ENCODE results near the gene IPPK. TPM values are rescaled to one million over a fixed set of nuclear protein-coding genes. Genes with fewer than 3 reads are reported as not detected.

Gene IPPK
- total and polyA plus RNA-seq, 2 of the 4 experiments (the other 2 are of a cell fraction) = 25.1 to 26.8 TPM

- Histone ChIP-seq H2AFZ (replicated peaks; ENCODE audit: low read length, poor library complexity) (no peak overlapping the region), H3K18ac (ENCODE audit: low read depth, low read length) (no peak overlapping the region), H3K79me1 (ENCODE audit: low read depth in 1 of 2, low read length in 2 of 2) (no peaks in the 10 kb centered on the region), H2BK15ac (ENCODE audit: low read depth, low read length) (no peak overlapping the region), H3K14ac (replicated peaks; ENCODE audit: low read depth, low read length) (no peak overlapping the region), H4K91ac (ENCODE audit: insufficient read depth, low read depth, low read length) (no peak overlapping the region), H4K20me1 (ENCODE audit: insufficient read depth, low read length) (no peaks in the 10 kb centered on the region), H3K4me2 (ENCODE audit: low read depth, low read length) (no peak overlapping the region), H2BK20ac (ENCODE audit: low read depth, low read length) (no peak overlapping the region), H3K4me3 (ENCODE audit: insufficient read depth, low read depth, low read length) (no peak overlapping the region), H3K23ac (ENCODE audit: low read depth, low read length) (no peak overlapping the region), H2AK9ac (replicated peaks; ENCODE audit: low read depth, low read length, poor library complexity) (no peak overlapping the region), H2BK120ac (ENCODE audit: low read depth, low read length) (no peak overlapping the region), H3K56ac (ENCODE audit: extremely low read depth, insufficient read depth, low read length) (no peak overlapping the region), H3K9me3 (ENCODE audit: control insufficient read depth, insufficient read depth, low read length) (no peaks in the 10 kb centered on the region), H3K27ac (ENCODE audit: insufficient read depth, low read length) (no peak overlapping the region), H4K8ac (ENCODE audit: low read depth in 2 of 2, low read length in 2 of 2) (no peak overlapping the region), H3K4ac (ENCODE audit: low read depth, low read length) (no peak overlapping the region), H3K9ac (ENCODE audit: low read depth, low read length) (no peak overlapping the region), H2BK5ac (ENCODE audit: low read depth, low read length, poor library complexity, severe bottlenecking) (no peak overlapping the region), H3K36me3 (ENCODE audit: control insufficient read depth, insufficient read depth, low read length) (peaks cover 11% of the 10 kb centered on the region), H4K5ac (ENCODE audit: low read depth, low read length) (no peak overlapping the region), H3K9me1 (ENCODE audit: insufficient read depth, low read length) (no peaks in the 10 kb centered on the region), H3K27me3 (ENCODE audit: control insufficient read depth, insufficient read depth, low read length) (no peaks in the 10 kb centered on the region), H3K4me1 (ENCODE audit: control insufficient read depth, insufficient read depth, low read length) (no peaks in the 10 kb centered on the region), H2AK5ac (ENCODE audit: low read depth, low read length) (no peak overlapping the region)
- no TSS peak for BruUV-seq (replicated peaks)
- no peak for DNase-seq
- ATAC-seq (ENCODE audit: low read depth) = no peak; the same call in 1 of the 2 replicates
- TF ChIP-seq POLR2A (IDR thresholded peaks at IDR 0.05; ENCODE audit: low read depth, low read length) (no peak), MAFK (IDR thresholded peaks at IDR 0.05; ENCODE audit: low read depth, low read length) (no peak), CEBPB (IDR thresholded peaks at IDR 0.05; ENCODE audit: low read depth, low read length) (no peak), SMC3 (IDR thresholded peaks at IDR 0.05; ENCODE audit: low read depth, low read length) (no peak), MAZ (IDR thresholded peaks at IDR 0.05; ENCODE audit: borderline replicate concordance, low read depth, low read length) (no peak), FOS (IDR thresholded peaks at IDR 0.05; ENCODE audit: low read depth, low read length) (no peak), RCOR1 (IDR thresholded peaks at IDR 0.05; ENCODE audit: insufficient replicate concordance, low read length) (no peak), CTCF (conservative IDR thresholded peaks at IDR 0.05; ENCODE audit: low read depth, low read length) (no peak), BHLHE40 (IDR thresholded peaks at IDR 0.05; ENCODE audit: low read depth, low read length) (no peak), MXI1 (IDR thresholded peaks at IDR 0.05; ENCODE audit: borderline replicate concordance, low read depth, low read length) (no peak), CHD1 (IDR thresholded peaks at IDR 0.05; ENCODE audit: low read depth, low read length) (no peak), NFE2L2 (IDR thresholded peaks at IDR 0.05; ENCODE audit: low read depth, low read length) (no peak), RFX5 (IDR thresholded peaks at IDR 0.05; ENCODE audit: low read depth, low read length) (no peak), RAD21 (IDR thresholded peaks at IDR 0.05; ENCODE audit: low read length) (no peak), ELK1 (IDR thresholded peaks at IDR 0.05; ENCODE audit: borderline replicate concordance, low read depth, low read length) (no peak), USF2 (IDR thresholded peaks at IDR 0.05; ENCODE audit: low read depth, low read length) (no peak)
- CTCF ChIA-PET = no interaction called here
- in situ Hi-C loops (cut with MboI; ENCODE audit: low sequenced_read_pairs) = no loop called here
- intact Hi-C loops (cut with micrococcal nuclease) = no loop called here
- POLR2A ChIA-PET (ENCODE audit: unreplicated experiment) = interaction anchor here (0.6 kb wide), 1 partner anchor 11 kb away, joined by 3 read pairs; no protein-coding TSS in a partner anchor
- dilution Hi-C loops (cut with HindIII; ENCODE audit: low sequenced_read_pairs, unreplicated experiment) = no loop called here
Observed at GRCh38 chr9:92707530-92707929, 37.6 kb upstream of the IPPK start.
